Esophagus mucosa (tissue), 1 donor: ENCODE data around the gene KIF3A. TPM values are rescaled to one million over a fixed set of nuclear protein-coding genes. Genes with fewer than 3 reads are reported as not detected.

Experiments used
- ATAC-seq: fragments of 200-7000 bp; cut with Tn5 transposase; one replicate; pipeline ENCODE4 v1.9.1; 2020
- total RNA-seq: library from RNA; stranded (reverse); gene quantifications from one replicate; pipeline ENCODE4 v1.2.4, GENCODE V29; 2023
- donor health status: DM: yes; HTN: yes; CAD: no.

The KIF3A gene
- total RNA-seq, 1 donor from 2014 or later, result 5.5 TPM

DNA sequence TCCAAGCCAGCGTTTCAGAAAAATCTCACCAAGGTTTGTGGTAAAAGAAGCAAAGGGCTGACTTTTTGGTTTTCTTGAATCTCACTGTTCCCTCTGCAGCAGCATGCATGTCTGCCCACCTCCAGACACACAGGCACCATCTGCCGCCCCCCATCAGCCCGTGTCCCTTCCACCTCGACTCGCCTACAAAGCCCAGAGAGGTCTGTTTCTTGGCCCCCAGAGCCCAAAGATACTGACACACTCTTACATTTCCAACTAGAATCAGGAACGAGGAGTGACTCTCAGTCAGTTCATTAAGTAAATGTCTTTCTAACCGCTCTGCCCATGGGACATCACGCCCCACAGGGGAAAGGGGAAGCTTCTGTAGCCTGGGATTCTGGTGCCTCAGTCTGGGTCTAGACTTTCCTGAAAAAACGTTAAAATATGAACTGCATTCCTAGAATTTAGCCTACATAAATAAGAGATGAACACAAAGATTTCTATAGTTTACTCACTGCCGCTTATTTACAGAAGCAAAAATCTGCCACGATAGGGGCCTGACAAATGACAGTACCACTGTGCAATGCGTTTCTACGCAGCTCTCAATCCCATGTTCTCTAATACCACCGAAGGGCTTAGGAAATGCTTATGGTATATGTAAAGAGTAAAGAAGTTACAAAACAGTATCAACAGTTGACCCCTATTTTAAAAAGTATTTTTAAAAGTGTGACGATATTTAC is 59.5 kb downstream of the KIF3A start:
- ATAC-seq, result no peak

DNA sequence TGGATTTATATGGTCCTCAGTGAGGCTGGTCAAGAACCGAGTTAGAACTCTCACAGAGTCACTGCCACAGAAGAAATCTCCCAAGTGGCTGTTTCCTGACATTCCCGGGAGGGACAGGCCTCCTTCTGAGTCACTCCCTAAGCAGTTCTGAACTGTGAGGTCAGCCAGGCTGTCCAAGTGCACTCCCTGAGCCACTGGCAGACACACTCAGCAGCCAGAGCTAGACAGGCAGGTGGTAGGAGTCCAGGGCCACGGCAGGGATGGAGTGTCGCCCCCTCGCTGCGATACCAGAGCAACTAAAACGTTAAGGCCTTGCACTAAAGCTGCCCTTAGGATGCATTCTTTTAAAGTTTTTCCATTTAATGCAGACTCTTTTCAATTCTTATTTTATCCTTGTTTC is 60.2 kb downstream of the KIF3A start:
- peak; percentile 73 for ATAC-seq

DNA sequence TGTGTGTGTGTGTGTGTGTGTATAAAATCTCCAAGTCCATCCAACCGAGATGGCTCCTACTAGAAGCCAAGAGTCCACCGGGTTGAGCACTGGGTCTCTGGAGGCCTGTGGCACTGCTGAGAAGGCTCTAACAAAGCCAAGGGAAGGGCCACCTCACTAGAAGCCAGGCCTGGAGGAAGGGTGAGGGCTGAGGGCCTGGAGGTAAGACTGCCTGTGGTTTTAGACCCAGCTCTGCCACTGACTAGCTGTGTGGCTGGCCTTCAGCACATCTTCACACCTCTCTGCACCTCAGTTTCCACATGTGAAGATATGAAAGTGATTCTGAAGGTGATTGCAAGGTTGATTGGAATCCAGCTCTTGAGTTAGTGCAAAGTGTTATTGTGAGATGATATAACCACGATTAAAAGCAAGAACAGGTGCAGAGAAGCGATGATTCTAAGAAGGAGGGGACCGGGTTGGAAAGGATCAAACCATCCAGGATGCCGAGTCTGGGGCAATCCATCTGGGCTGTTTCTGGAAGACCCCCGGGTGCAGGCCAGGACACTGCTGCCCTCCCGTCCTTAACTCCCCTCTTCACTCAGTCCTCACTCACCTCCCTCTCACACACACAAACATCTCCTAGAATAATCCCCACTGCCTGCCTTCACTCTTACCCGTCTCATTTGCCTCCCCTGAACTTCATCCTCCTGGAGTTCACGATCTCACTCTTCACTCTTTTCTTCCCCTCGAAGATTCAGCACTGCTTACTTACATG is 61.2 kb downstream of the KIF3A start:
- ATAC-seq, result no peak

- peak; percentile 78 for ATAC-seq
These were observed 62.5 kb downstream of the KIF3A start for GRCh38 chr5:132674671-132675506.

- ATAC-seq, result no peak
These were observed 63.3 kb downstream of the KIF3A start, which contains the start of gene IL4 for GRCh38 chr5:132673939-132674630. IL4 (plus strand) TSS chr5:132673989; CDS start chr5:132674051, 62 bp downstream.

- no peak for ATAC-seq
These were observed 63.9 kb downstream of the KIF3A start for GRCh38 chr5:132673488-132673887.

- ATAC-seq, result no peak
These were observed 66.3 kb downstream of the KIF3A start for GRCh38 chr5:132671000-132671399.

- no peak for ATAC-seq
These were observed 67.1 kb downstream of the KIF3A start for GRCh38 chr5:132669966-132670882.

GRCh38 chr5:132669455-132669820 is 67.9 kb downstream of the KIF3A start:
- no peak for ATAC-seq

DNA sequence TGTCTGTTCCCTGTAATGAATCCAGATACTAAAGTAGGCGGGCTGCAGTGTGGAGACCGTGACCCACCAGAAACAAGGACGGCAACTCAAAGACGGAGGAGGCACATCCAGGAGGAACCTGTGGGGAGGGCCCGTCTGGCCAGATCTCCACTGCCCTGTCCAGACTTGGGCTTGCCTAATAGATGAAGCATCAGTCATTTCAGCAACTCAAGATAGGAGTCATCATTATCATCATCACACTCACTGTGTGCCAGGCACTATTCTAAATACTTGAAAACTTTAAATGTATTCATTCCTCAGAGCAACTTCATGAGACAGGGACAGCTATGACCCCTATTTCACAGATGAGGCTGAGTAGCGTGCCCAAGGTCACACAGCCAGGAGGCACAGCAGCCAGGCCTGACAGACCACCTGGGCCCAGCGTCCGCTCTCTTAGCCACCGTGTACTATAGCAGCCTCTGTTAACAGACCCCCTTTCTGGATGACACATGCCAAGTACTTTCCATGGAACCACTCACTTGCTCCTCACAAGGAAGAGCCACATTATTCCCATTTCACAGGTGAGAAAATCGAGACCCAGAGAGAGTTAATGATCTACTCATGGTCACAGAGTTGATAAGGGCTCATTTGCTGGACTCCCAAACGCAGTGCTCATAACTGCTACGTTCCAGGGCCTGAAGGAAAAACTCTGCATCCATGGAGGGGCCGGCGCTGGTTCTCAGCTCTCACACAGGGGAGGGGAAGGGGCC is 68.5 kb downstream of the KIF3A start:
- no peak for ATAC-seq

DNA sequence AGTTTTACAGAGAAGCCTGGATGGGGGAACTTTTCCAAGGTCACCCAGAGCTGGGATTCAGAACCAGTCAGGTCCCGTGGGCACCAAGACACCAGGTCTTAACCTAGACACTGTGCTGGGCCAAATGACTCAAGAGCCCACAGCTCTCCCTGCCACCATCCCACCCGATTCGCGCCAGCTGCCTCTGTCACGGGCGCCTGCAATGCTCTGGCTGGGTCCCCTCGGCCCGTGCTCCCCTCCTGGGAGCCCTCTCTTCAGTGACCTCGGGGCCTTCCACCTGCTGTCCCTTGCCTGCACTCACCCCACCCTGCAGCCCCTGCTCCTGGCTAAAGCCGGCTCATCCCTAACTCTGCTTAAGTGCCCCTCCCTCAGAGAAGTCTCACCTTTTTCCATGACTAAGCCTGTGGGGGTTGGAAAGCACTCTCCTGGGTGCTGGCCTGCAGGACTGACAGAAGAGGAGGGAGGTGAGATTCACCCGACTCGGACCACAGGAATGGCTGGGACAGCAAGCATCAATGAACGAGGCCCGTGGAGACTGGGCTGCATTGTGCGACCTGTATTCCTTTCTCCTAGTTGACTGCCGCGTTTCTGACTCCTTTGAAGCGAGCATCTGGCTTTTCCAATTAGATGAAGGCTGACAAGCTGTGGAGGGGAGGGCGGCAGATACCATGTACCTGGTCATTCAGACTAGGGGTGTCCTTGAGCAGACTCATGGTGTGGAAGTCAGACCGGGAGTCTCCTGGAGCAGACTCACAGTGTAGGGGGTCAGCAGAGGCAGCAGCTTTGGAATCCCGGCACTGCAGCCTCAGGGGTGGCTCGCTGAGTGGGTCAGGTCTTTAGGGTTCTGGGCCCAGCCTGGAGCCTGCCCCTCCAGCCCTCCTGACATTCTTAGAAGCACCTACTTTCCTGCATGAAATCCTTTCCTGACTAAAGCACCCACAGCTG is 69.3 kb downstream of the KIF3A start:
- ATAC-seq, result no peak

- no peak for ATAC-seq
These were observed 70.0 kb downstream of the KIF3A start for GRCh38 chr5:132667309-132667708.

DNA sequence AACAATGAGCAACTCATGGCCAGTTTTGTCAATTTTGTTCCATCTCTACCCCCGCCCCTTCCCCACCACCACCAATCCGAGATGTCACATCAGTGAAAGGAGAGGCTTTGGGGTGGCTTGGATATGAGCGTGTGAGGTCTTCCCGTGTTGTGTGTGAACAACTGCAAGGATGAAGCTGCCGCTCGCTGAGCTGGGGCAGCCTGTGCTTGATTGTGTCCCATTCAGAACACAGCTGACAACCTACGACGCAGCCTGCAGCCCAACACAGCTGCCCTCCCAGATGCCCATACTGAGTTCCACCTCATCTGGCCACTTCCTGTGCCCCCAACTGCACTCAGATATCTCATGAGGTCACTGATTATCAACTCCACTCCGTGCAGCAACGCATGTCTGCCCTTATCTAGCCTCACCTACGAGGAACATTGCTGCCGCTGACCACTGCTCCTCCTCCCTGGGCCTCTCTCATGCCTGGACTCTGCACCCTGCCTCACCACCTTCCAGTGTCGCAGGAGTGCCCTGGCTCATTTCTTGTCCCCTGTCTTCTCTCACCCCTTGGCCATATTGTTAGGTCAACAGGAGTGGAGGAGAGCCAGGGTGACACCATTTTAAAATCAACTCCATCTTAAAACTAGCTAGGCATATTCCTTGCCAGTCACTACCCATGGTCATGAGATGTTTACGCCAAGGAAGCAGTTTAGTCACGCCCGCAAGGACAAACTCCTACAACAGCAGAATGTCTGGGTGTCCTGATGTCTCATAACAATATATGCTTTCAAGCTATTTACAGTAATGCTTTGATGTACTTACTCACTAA is 70.8 kb downstream of the KIF3A start:
- ATAC-seq, result no peak

GRCh38 chr5:132665574-132666080 is 71.7 kb downstream of the KIF3A start:
- ATAC-seq, result no peak

- no peak for ATAC-seq
These were observed 72.6 kb downstream of the KIF3A start for GRCh38 chr5:132664696-132665209.

- ATAC-seq, result no peak
These were observed 73.3 kb downstream of the KIF3A start for GRCh38 chr5:132663771-132664695.
